Liver (tissue), 3 donors: ENCODE data around the gene TERT.

ENCODE experiments used
- GABPA ChIP-seq, 2 donors: IDR thresholded peaks in 1 of 2; conservative IDR thresholded peaks in 1 of 2; 2 replicates each; pipeline ENCODE4 v1.6.1; 2016; ENCODE audit warnings: antibody characterized with exemption in 2 of 2, mild to moderate bottlenecking in 1 of 2, moderate library complexity in 1 of 2
- RAD21 ChIP-seq, 2 donors: IDR thresholded peaks; 2 replicates each; pipeline ENCODE4 v1.6.1; 2016; ENCODE audit warnings: antibody characterized with exemption in 2 of 2, mild to moderate bottlenecking in 2 of 2
- SP1 ChIP-seq: IDR thresholded peaks from 2 replicates; pipeline ENCODE4 v1.6.1; 2018; ENCODE audit warnings: antibody characterized with exemption, mild to moderate bottlenecking
- YY1 ChIP-seq: IDR thresholded peaks from 2 replicates; pipeline ENCODE4 v1.6.1; 2016; ENCODE audit warnings: antibody characterized with exemption, mild to moderate bottlenecking
- TF ChIP-seq, protein P1 (sequence below): fragments of 150-350 bp; IDR thresholded peaks from 2 replicates; pipeline ENCODE4 v1.5.1; 2017; ENCODE audit warnings: improper control_type of control experiment, low read depth, low read length; ENCODE audit not compliant: missing input control
- TF ChIP-seq, protein P2 (sequence below): IDR thresholded peaks from 2 replicates; pipeline ENCODE4 v1.6.1; 2016; ENCODE audit warnings: antibody characterized with exemption, mild to moderate bottlenecking
- donor health status: healthy.
- donor health status: healthy.

DNA sequence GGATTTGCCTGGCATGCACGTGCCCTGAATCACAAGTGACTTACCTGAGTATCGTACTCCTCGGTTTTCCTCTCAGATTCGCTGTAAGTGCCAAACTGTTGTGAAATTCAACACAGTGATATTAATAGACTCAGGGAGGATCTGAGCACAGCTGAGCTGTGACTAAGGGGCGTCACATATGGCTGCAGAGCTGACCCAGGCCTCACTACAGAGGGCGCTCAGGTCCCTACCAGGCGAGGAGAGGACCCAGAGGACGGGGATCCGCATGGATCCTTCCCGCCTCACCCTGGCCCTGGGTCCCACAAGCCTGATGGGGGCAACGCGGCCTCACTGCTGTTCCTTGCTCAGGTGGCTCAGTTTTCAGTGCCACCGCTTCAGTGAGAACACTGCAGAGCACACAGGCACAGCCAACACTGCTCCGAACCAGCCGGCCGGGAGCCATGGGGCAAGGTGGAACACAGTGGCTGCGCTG lies 29.9 kb upstream of the TERT start:
- TF ChIP-seq, protein P1, sequence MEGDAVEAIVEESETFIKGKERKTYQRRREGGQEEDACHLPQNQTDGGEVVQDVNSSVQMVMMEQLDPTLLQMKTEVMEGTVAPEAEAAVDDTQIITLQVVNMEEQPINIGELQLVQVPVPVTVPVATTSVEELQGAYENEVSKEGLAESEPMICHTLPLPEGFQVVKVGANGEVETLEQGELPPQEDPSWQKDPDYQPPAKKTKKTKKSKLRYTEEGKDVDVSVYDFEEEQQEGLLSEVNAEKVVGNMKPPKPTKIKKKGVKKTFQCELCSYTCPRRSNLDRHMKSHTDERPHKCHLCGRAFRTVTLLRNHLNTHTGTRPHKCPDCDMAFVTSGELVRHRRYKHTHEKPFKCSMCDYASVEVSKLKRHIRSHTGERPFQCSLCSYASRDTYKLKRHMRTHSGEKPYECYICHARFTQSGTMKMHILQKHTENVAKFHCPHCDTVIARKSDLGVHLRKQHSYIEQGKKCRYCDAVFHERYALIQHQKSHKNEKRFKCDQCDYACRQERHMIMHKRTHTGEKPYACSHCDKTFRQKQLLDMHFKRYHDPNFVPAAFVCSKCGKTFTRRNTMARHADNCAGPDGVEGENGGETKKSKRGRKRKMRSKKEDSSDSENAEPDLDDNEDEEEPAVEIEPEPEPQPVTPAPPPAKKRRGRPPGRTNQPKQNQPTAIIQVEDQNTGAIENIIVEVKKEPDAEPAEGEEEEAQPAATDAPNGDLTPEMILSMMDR, result no peak
- TF ChIP-seq, protein P2, sequence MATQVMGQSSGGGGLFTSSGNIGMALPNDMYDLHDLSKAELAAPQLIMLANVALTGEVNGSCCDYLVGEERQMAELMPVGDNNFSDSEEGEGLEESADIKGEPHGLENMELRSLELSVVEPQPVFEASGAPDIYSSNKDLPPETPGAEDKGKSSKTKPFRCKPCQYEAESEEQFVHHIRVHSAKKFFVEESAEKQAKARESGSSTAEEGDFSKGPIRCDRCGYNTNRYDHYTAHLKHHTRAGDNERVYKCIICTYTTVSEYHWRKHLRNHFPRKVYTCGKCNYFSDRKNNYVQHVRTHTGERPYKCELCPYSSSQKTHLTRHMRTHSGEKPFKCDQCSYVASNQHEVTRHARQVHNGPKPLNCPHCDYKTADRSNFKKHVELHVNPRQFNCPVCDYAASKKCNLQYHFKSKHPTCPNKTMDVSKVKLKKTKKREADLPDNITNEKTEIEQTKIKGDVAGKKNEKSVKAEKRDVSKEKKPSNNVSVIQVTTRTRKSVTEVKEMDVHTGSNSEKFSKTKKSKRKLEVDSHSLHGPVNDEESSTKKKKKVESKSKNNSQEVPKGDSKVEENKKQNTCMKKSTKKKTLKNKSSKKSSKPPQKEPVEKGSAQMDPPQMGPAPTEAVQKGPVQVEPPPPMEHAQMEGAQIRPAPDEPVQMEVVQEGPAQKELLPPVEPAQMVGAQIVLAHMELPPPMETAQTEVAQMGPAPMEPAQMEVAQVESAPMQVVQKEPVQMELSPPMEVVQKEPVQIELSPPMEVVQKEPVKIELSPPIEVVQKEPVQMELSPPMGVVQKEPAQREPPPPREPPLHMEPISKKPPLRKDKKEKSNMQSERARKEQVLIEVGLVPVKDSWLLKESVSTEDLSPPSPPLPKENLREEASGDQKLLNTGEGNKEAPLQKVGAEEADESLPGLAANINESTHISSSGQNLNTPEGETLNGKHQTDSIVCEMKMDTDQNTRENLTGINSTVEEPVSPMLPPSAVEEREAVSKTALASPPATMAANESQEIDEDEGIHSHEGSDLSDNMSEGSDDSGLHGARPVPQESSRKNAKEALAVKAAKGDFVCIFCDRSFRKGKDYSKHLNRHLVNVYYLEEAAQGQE, result no peak
- TF ChIP-seq SP1 (no peak), RAD21 (IDR thresholded peaks at IDR 0.05) (no peak), YY1 (no peak), GABPA (IDR thresholded peaks at IDR 0.05 in 1 of 2, conservative IDR thresholded peaks at IDR 0.05 in 1 of 2) (no peak)
